Activated B cell treated with CpG ODN at 0.5 μM for 24 hours (primary cell): ENCODE data around the gene ARAP3. TPM values are rescaled to one million over a fixed set of nuclear protein-coding genes. Genes with fewer than 3 reads are reported as not detected.
A peak's percentile ranks its signal among the peaks of the same experiment; 100 is the strongest.

Source experiments
- ATAC-seq: fragments of 200-7000 bp; cut with Tn5 transposase; one replicate; pipeline ENCODE4 v1.10.0; 2021; ENCODE audit warnings: low read depth, mild to moderate bottlenecking, moderate library complexity
- CTCF ChIA-PET: fragments of 350-600 bp; sonication (Branson Sonifier 250); formaldehyde crosslinking; loops from one replicate; lab custom pipeline; 2021; ENCODE audit warnings: antibody characterized with exemption; lab: Charles Lee
- POLR2A ChIA-PET: fragments of 350-600 bp; sonication (Branson Sonifier 250); formaldehyde crosslinking; loops from one replicate; lab custom pipeline; 2021; ENCODE audit warnings: antibody characterized with exemption; lab: Charles Lee
- DNase-seq: peaks from one replicate; pipeline ENCODE4 v3.0.0; 2022
- H3K27ac Mint-ChIP-seq: one replicate; pipeline ENCODE4 v1.8.0; 2020; ENCODE audit warnings: mixed read lengths
- H3K27me3 Mint-ChIP-seq: one replicate; pipeline ENCODE4 v1.8.0; 2021; ENCODE audit warnings: mixed read lengths
- H3K36me3 Mint-ChIP-seq: one replicate; pipeline ENCODE4 v1.8.0; 2021; ENCODE audit warnings: low read depth, mixed read lengths
- H3K4me1 Mint-ChIP-seq: one replicate; pipeline ENCODE4 v1.8.0; 2021; ENCODE audit warnings: mixed read lengths
- H3K4me3 Mint-ChIP-seq: one replicate; pipeline ENCODE4 v1.8.0; 2020; ENCODE audit warnings: mild to moderate bottlenecking, mixed read lengths
- H3K9me3 Mint-ChIP-seq: one replicate; pipeline ENCODE4 v1.8.0; 2020; ENCODE audit warnings: mixed read lengths
- intact Hi-C: fragments of 100-400 bp; cut with micrococcal nuclease; formaldehyde crosslinking; loops from one replicate; pipeline ENCODE4 v1.15.1; 2024
- total RNA-seq: library from RNA; stranded (reverse); gene quantifications from 2 replicates; pipeline ENCODE4 v1.2.3, GENCODE V29; 2022
- TF ChIP-seq, protein P1 (sequence below): fragments of 200-600 bp; IDR thresholded peaks from one replicate; pipeline ENCODE4 v1.8.0; 2022; ENCODE audit warnings: antibody characterized with exemption, mild to moderate bottlenecking

ARAP3 gene
- total RNA-seq, 1 donor from 2014 or later, result 0.44 TPM

DNA sequence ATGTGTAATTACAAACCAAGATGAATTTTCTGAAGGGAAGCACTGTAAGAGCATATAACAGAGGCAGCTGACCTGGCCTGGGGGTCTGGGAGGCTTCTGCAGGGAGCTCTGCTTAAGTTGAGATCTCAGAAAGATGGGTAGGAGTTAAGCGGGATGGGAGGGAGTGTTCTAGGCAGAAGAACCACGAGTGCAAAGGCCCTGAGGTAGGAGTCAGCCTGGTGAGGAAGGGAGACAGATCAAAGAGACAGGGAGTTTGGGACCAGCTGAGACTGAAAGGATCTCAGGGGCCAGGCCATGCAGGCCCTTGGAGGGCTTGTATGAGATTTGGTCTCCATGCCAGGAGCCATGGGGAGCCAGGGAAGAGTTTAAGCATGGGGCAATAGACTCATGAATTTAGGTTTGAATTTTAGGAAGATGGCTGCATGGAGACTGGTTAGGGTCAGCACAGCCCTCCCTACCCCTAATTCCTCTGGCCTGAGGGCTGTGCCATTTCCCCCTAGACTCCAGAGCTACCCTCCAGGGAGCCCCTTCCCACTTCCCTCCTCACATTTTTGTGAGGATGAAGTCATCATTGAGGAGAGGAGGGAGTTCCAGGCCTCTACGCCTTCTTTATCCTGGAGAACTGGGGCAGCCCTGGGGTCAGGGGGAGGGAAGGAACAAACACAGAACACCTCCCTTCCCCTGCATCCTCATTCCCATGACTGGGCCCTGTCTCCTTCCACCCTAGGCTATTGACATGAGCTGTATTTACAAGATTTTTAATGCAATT lies 4.8 kb upstream of the ARAP3 start:
- no peak for ATAC-seq
- ChIA-PET POLR2A (no interaction called here), CTCF (interaction anchor here (1.1 kb wide), 2 partner anchors 274 to 329 kb away, joined by 3 read pairs; no protein-coding TSS in a partner anchor)
- Mint-ChIP-seq H3K36me3 (no peaks in the 10 kb centered on the region), H3K9me3 (no peaks in the 10 kb centered on the region), H3K27ac (no peak overlapping the region), H3K27me3 (peaks cover 30% of the 10 kb centered on the region), H3K4me3 (no peak overlapping the region), H3K4me1 (peaks cover 17% of the 10 kb centered on the region)
- TF ChIP-seq, protein P1, sequence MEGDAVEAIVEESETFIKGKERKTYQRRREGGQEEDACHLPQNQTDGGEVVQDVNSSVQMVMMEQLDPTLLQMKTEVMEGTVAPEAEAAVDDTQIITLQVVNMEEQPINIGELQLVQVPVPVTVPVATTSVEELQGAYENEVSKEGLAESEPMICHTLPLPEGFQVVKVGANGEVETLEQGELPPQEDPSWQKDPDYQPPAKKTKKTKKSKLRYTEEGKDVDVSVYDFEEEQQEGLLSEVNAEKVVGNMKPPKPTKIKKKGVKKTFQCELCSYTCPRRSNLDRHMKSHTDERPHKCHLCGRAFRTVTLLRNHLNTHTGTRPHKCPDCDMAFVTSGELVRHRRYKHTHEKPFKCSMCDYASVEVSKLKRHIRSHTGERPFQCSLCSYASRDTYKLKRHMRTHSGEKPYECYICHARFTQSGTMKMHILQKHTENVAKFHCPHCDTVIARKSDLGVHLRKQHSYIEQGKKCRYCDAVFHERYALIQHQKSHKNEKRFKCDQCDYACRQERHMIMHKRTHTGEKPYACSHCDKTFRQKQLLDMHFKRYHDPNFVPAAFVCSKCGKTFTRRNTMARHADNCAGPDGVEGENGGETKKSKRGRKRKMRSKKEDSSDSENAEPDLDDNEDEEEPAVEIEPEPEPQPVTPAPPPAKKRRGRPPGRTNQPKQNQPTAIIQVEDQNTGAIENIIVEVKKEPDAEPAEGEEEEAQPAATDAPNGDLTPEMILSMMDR, result no peak
- intact Hi-C loops, result no loop called here
- DNase-seq, result no peak

DNA sequence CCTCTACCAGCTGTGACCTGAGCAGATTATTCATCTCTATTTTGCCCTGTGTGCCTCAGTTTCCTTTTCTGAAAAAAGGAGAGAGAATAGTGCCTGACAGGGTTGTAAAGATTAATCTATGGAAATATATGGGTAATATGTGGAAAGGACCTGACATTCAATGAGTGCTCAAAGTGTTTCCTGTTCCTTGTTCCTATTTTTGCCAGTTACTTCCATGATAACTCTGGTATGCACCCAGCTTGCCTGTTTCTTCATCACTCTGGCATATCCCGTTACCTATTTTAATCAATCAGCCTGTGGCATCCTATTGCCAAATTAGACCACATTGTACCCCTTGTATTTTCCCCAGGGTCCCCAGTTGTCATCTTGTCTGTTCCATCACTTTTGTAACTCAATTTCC lies 3.6 kb upstream of the ARAP3 start:
- POLR2A ChIA-PET, result no interaction called here
- TF ChIP-seq, protein P1, result no peak
- Mint-ChIP-seq H3K4me3 (no peak overlapping the region), H3K4me1 (peaks cover 23% of the 10 kb centered on the region), H3K27ac (no peak overlapping the region), H3K36me3 (no peaks in the 10 kb centered on the region), H3K9me3 (no peaks in the 10 kb centered on the region), H3K27me3 (peaks cover 19% of the 10 kb centered on the region)
- no peak for ATAC-seq
- no peak for DNase-seq
- intact Hi-C loops, result no loop called here
- CTCF ChIA-PET, result no interaction called here

DNA sequence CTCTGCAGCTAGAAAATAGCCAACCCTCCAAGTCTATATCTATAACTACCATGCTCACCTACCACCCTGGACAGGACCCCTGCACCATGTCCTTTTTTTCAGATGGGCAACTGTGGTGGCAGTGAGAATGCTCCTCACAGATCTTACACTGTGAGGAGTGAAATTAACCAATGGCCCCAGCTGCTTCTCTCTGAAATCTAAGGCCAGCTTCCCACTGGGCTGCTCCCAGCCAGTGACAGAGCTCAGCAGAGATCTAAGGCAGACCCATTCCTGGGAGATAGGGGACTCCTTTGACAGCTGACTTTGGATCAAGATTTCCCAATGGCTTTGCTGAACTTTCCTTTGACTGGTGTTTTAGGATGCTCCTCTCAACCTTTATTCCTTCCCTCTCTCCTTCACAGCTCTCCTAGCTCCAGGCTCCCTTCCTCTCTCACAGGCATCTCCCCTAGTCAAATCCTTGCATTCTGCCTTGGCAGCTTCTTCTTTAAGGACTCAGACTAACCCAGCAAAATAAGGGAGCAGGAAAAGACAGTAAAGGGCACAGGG lies 1.6 kb upstream of the ARAP3 start:
- POLR2A ChIA-PET, result interaction anchor here (0.6 to 1.9 kb wide), 12 partner anchors 14 to 319 kb away, joined by 3 to 15 read pairs (median 5); partner anchors contain the start of genes DELE1, FCHSD1 and RNF14

DNA sequence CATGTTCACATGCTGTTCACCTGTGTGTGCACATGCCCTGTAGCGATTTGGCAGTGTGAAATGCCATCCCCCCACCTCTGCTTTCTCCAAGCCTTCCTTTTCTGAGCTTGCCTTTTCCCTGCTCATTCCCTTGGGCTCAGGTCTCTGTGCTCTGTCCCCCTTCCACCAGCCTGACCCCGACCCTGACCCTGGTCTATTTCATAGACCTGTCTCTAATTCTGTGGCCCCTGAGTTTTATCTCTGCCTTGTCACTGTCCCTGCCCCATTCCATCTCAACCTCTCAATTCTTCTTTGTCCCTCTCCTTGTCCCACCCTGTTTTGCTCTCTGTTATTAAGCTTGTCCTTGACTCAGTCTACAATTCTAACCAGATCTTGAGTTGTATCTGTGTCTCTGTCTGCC lies 735 bp downstream of the ARAP3 start:
- intact Hi-C loops, result no loop called here
- H3K9me3 Mint-ChIP-seq, result no peaks in the 10 kb centered on the region
- H3K27me3 Mint-ChIP-seq, result peaks cover 3% of the 10 kb centered on the region
- ATAC-seq, result no peak
- peaks cover 23% of the 10 kb centered on the region for H3K4me1 Mint-ChIP-seq
- no peak overlapping the region for H3K27ac Mint-ChIP-seq
- DNase-seq, result no peak
- CTCF ChIA-PET, result no interaction called here
- no peaks in the 10 kb centered on the region for H3K36me3 Mint-ChIP-seq
- POLR2A ChIA-PET, result no interaction called here
- peak overlapping the region; percentile 72 for H3K4me3 Mint-ChIP-seq
- TF ChIP-seq, protein P1, result no peak

More for the DNA sequence above, 1.6 kb upstream of the ARAP3 start:
- DNase-seq, result no peak
- TF ChIP-seq, protein P1, result no peak
- Mint-ChIP-seq H3K36me3 (no peaks in the 10 kb centered on the region), H3K27ac (no peak overlapping the region), H3K9me3 (no peaks in the 10 kb centered on the region), H3K4me1 (peaks cover 23% of the 10 kb centered on the region), H3K4me3 (no peak overlapping the region), H3K27me3 (peaks cover 10% of the 10 kb centered on the region)
- intact Hi-C loops, result loop anchor here (2.0 kb wide), 1 partner anchor 33 kb away; the partner anchor contains the start of gene FCHSD1
- ATAC-seq, result no peak
- CTCF ChIA-PET, result interaction anchor here (0.7 to 1.7 kb wide), 6 partner anchors 9 to 459 kb away, joined by 3 to 16 read pairs (median 4); partner anchors contain the start of gene RNF14

DNA sequence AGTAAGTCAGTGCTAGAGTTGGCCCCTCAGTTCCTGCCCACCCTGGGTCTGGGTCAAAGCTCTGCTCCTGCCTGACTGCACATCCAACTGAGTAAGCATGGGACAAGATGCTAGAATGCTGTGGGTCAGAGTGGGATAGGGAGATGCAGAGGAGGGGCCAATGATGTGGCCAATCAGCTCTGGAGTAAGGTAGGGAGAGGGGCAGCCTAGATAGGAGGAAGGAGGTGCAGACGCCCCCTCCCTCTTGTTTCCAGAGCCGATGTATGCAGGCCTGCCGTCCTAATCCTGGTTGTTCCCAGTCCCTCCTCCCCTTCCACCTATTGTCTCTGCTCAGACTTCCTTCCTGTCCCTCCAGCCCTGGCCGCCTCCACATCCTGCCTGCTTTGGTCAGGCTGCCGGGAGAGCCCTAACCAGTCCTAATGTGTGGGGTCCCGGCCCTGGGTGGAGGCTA lies 1.3 kb downstream of the ARAP3 start:
- no peak for DNase-seq
- Mint-ChIP-seq H3K9me3 (no peaks in the 10 kb centered on the region), H3K4me1 (peaks cover 23% of the 10 kb centered on the region), H3K4me3 (no peak overlapping the region), H3K27ac (no peak overlapping the region), H3K27me3 (peaks cover 3% of the 10 kb centered on the region), H3K36me3 (no peaks in the 10 kb centered on the region)
- POLR2A ChIA-PET, result no interaction called here
- CTCF ChIA-PET, result no interaction called here
- intact Hi-C loops, result no loop called here
- TF ChIP-seq, protein P1, result no peak
- ATAC-seq, result no peak
